Tibial nerve (tissue), 3 donors: Measurements from ENCODE around the gene ASF1A.

ENCODE experiments used
- CTCF ChIP-seq, 5 experiments: fragments of 200-600 bp in 3 of 5; fragments of 450-650 bp in 2 of 5; sonication (generic) in 3 of 5; IDR thresholded peaks; one replicate each; pipeline ENCODE4 v1.5.1; 2016 to 2019; ENCODE audit warnings: antibody characterized with exemption in 5 of 5, mild to moderate bottlenecking in 3 of 5, moderate library complexity in 2 of 5
- POLR2A ChIP-seq, 2 donors: fragments of 450-650 bp; IDR thresholded peaks; one replicate each; pipeline ENCODE4 v1.6.1; 2017; ENCODE audit warnings: antibody characterized with exemption in 2 of 2, mild to moderate bottlenecking in 2 of 2, moderate library complexity in 2 of 2

GRCh38 chr6:118917546-118918328 is 23.8 kb downstream of the ASF1A start:
- TF ChIP-seq CTCF (IDR thresholded peaks at IDR 0.05): no peak
- TF ChIP-seq POLR2A (IDR thresholded peaks at IDR 0.05): no peak
